HG03066 (cell line): Measurements from ENCODE around the gene OR8D4.
"Not testable (repeated sequence)": the region's sequence is repeated elsewhere in the genome, so short reads cannot be mapped to it uniquely, and the experiment has no call there.

Source experiments
- ATAC-seq: cut with Tn5 transposase; IDR thresholded peaks from one replicate; pipeline ENCODE4 v1.9.1; 2021; ENCODE audit warnings: low read depth; ENCODE audit not compliant: unreplicated experiment

Gene OR8D4

GRCh38 chr11:123901867-123902266, at the start of gene OR8D4:
TSS of gene OR8D4 (plus strand) at chr11:123902167. CDS start at chr11:123906432, 4,265 bp downstream.
- ATAC-seq, result no peak

- ATAC-seq, result no peak
These were observed 49.6 kb upstream of the OR8D4 start for GRCh38 chr11:123852321-123852720.

DNA sequence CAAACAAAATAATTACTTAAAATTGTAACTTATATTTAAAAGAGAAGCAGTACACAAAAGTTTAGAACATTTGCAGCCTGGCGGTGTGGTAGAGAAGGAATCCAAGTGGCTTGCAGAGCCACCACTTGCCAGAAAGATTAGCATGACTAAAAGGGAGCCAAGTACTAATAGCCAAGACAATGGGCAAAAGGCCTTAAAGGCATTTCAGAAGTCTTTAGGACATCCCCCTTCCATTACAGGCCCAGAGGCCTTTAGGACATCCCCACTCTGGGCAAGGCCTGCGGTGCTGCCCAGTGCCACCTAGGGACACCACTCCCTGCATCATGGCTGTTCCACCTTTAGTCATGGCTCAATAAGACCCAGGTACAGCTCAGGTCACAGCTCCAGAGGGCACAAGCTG, 48.9 kb upstream of the OR8D4 start:
- ATAC-seq, result no peak

DNA sequence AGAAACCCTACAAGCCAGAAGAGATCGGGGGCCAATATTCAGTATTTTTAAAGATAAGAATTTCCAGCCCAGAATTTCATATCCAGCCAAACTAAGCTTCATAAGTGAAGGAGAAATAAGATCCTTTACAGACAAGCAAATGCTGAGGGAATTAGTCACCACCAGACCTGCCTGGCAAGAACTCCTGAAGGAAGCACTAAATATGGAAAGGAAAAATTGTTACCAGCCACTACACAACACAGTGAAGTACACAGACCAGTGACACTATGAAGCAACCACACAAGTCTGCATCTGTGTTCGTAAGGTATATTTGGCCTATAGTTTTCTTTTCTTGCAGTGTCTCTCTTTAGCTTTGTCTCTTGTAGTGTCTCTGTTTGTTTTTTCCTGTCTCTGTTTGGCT, 45.5 kb upstream of the OR8D4 start:
- ATAC-seq, result no peak

- ATAC-seq, result no peak
These were observed 42.2 kb upstream of the OR8D4 start for GRCh38 chr11:123859731-123860130.

- not testable (repeated sequence) for ATAC-seq
These were observed 36.7 kb upstream of the OR8D4 start for GRCh38 chr11:123865293-123865692.

GRCh38 chr11:123867795-123868194, 34.2 kb upstream of the OR8D4 start:
- ATAC-seq, result not testable (repeated sequence)

DNA sequence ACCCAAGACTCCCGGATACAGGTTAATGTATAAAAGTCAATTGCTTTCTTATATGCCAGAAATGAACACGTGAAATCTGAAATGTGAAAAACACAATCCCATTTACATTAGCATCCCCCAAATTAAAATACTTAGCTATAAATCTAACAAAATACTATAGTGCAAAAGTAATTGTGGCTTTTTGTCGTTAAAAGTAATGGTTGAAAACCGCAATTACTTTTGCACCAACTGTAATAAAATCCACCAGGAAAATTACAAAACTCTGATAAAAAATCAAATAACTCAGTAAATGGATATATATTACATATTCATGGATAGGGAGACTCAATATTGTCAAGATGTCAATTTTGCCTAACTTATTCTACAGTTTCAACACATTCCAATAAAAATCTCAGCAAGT, 21.1 kb upstream of the OR8D4 start:
- no peak for ATAC-seq

DNA sequence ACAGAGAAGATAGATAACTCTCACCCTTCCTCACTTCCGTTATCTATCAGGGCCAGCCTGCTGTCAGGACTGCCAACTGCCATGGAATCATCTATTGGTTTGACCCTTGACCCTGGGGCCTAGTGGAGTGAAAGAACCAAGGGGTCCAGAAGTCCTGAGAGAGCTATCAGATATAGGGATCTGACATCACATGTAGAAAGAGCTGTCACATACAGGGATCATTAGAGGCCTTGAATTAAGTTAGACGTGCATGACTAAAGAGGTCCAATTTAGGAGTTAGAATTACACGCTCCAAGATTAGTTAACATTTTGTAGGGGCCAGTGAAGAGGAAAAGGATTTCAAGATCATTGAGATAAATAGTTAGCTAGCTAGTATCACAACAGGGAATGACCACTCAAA, 16.4 kb upstream of the OR8D4 start, which contains the start of gene TMEM225:
Gene TMEM225, minus strand, starts transcription at position 101 of the 400 bp plus-strand sequence. CDS start 245 bp downstream, outside the sequence.
- ATAC-seq, result no peak

GRCh38 chr11:123892031-123892430, 9.9 kb upstream of the OR8D4 start:
- no peak for ATAC-seq

DNA sequence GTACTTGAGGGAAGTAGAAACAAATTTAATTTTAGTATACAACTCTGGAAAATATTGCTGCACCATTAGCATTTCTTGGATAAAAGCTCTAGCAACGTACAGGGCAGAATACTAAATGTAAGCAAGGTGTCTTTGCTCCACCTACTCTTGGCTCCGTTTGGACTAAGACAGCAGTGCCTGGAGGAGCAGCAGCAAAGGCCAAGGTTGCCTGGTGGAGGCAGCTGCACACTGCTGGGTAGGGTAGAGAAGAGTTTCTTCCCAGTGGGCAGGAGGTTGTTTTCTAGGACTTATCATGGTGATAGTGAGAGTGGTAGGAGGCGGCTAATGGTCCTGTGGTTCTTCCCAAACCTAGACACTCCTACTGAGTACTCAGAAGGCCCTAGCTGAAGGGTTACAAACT, 2.2 kb upstream of the OR8D4 start:
- no peak for ATAC-seq

DNA sequence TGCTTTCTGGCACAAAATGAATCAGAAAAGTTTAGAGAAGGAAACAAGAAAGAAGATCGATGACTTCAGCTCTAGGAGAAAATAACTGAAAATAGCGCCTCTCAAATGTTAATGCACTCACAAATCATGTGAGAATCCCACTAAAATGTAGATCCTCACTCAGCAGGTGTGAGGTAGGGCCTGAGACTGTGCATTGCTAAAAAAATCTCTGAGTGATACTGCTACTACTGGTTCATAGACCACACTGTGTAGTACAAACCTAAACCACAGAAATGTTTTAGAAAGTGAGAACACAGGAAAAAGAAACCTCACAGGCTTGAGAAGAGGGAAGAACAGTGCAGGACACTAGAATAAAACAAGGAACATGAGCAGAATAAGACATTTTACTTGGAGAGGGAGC, 2.0 kb downstream of the OR8D4 start:
- ATAC-seq, result peak; percentile 77

- no peak for ATAC-seq
These were observed 3.0 kb downstream of the OR8D4 start for GRCh38 chr11:123904932-123905331.

- no peak for ATAC-seq
These were observed 3.9 kb downstream of the OR8D4 start for GRCh38 chr11:123905826-123906225.

DNA sequence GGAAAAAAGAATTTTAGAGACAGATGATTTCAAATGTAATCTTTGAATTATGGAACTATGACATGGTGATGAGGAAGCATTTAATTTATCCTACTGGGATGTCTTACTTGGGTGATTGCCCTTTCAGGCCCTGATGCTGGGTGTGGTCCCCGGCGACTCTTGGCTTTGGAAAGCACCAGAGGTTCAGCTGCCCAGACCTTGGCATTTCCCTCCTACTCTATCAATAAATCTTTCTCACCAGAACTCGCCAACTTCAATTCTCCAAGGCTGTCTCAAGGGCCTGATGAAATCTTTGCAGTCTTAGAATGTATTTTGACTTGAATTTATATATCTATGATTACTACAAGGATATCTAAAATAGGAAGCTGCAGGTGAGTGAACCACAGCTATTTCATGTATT, 19.0 kb downstream of the OR8D4 start:
- ATAC-seq, result no peak

DNA sequence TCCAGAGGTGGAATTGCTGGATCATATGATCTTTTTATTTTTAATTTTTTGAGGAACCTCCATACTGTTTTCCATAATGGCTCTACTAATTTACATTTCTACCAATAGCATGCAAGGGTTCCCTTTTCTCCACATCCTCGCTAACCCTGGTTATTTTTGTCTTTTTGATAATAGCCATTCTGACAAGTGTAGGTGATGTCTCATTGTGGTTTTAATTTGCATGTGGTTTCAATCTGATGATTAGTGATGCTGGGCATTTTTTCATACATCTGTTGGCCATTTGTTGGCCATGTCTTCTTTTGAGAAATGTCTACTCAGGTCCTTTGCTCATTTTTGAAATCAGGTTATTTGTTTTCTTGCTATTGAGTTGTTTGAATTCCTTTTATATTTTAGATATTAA, 22.1 kb downstream of the OR8D4 start:
- ATAC-seq, result no peak

- no peak for ATAC-seq
These were observed 37.4 kb downstream of the OR8D4 start, which contains the start of gene OR4D5 for GRCh38 chr11:123939317-123939716. TSS of gene OR4D5 (plus strand) at chr11:123939617. CDS start at chr11:123939617, 0 bp downstream.

- ATAC-seq, result no peak
These were observed 40.4 kb downstream of the OR8D4 start for GRCh38 chr11:123942413-123942812.

- no peak for ATAC-seq
These were observed 41.8 kb downstream of the OR8D4 start, which contains the start of gene OR6T1 for GRCh38 chr11:123943738-123944137. TSS of gene OR6T1 (minus strand) at chr11:123943838. CDS start at chr11:123943838, 0 bp downstream.

DNA sequence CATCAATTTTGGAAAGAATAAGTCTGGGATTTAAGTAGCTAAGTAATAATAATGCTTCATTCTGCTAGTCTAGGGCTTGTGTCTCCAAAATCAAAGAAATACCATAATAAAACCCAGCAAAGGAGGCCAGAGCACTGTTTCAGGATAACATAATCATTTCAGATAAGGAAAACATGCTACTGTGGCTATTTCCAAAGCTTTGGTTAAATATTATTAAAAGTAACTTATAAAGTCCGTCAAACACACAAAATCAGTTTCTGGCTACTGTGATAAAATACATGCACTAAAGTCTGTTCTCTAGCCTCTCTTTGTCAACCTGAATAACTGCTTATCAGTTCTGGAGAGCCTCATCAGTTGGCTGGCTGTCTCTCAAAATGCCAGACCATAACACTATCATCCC, 43.2 kb downstream of the OR8D4 start:
- ATAC-seq, result no peak

DNA sequence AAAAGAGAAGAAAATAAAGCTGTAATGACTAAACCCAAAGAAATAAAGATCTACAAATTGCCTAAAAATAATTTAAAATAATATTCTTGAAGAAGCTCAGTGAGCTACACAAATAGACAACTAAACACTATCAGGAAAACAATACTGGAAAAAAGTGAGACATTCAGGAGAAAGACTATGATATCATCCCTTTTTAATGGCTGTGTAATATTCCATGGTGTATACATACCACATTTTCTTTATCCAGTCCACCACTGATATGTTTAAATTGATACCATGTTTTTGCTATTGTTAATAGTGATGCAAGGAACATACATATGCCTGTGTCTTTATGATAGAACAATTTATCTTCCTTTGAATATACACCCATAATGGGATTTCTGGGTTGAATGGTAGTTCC, 54.8 kb downstream of the OR8D4 start:
- ATAC-seq, result no peak
